ENCODE results near the gene CD44. TPM values are rescaled to one million over a fixed set of nuclear protein-coding genes. Genes with fewer than 3 reads are reported as not detected.

Gene CD44
- total and polyA plus RNA-seq, 9 donors = 8.3 to 330 (median 26.0) TPM

DNA sequence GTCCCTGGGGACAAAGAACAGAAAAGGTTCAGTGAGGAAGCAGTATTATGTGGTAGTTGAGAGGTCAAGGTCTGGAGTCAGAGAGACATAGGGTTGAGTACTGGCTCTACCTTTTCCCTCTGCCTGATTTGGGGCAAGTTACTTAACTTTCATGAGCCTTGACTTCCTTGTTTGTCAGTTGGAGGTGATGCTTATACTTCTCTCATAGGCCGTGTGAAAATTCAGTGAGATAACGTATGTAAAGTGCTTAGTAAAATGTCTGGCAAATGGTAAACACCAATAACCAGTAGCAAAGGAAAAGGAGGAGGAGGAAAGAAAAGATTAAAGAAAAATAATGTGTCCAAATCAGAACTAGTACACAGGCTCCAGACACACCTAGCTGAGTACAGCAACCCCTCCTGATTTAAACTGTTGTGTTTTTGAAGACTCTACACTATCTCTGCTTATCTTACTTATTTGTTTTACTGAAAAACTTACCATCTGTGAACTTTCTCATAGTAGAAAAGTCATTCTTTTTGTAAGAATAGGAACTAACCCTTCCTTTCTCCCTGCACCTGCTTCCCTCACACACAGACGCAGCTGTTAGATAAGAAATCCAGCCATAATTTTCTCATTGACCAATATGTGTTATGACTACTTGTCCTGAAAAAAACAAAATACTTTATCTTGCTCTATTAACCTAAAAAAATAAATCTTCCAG lies 126.9 kb downstream of the CD44 start:
- intact Hi-C loops (cut with DNase I) = no loop called here
- no peaks in the 10 kb centered on the region for H3K4me1 ChIP-seq (ENCODE audit: insufficient read depth)
- WGBS, 3 donors = 15 to 40% (median 33%) methylated on average over 3 of the region's 3 CpGs

DNA sequence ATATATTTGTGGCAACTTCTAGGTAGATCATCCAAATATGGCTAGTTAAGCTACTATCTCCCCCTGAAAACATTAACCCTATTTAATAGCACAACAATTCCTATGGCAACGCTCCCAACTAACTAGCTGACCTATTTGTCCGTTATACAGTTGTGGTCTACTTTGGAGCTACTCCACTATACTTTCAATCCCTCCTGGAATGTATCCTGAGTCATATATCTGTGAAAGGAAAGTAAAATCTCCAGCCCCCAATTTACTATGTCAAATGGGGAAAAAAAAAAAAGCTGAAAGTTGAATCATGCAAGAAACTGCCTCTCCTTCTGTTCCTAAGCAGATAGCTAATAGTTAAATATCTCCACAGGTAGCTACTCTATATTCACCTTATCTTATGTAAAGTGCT lies 128.5 kb downstream of the CD44 start:
- no peaks in the 10 kb centered on the region for H3K36me3 ChIP-seq
- WGBS, 3 donors = 72 to 85% (median 81%) methylated on average over 2 of the region's 2 CpGs
- TF ChIP-seq, protein P1, sequence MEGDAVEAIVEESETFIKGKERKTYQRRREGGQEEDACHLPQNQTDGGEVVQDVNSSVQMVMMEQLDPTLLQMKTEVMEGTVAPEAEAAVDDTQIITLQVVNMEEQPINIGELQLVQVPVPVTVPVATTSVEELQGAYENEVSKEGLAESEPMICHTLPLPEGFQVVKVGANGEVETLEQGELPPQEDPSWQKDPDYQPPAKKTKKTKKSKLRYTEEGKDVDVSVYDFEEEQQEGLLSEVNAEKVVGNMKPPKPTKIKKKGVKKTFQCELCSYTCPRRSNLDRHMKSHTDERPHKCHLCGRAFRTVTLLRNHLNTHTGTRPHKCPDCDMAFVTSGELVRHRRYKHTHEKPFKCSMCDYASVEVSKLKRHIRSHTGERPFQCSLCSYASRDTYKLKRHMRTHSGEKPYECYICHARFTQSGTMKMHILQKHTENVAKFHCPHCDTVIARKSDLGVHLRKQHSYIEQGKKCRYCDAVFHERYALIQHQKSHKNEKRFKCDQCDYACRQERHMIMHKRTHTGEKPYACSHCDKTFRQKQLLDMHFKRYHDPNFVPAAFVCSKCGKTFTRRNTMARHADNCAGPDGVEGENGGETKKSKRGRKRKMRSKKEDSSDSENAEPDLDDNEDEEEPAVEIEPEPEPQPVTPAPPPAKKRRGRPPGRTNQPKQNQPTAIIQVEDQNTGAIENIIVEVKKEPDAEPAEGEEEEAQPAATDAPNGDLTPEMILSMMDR (IDR thresholded peaks at IDR 0.05) = no peak
- TF ChIP-seq EP300 (IDR thresholded peaks at IDR 0.05) (no peak), POLR2A (IDR thresholded peaks at IDR 0.05) (no peak)
- H3K9me3 ChIP-seq = no peaks in the 10 kb centered on the region
- H3K27me3 ChIP-seq = no peaks in the 10 kb centered on the region
- no peak overlapping the region for H3K4me3 ChIP-seq
- no peak for DNase-seq
- no peaks in the 10 kb centered on the region for H3K4me1 ChIP-seq (ENCODE audit: insufficient read depth)
- intact Hi-C loops (cut with DNase I) = no loop called here
- H3K27ac ChIP-seq = no peak overlapping the region

More for the DNA sequence above, 126.9 kb downstream of the CD44 start:
- Histone ChIP-seq H3K36me3 (no peaks in the 10 kb centered on the region), H3K9me3 (no peaks in the 10 kb centered on the region), H3K27ac (no peak overlapping the region), H3K27me3 (no peaks in the 10 kb centered on the region), H3K4me3 (no peak overlapping the region)
- DNase-seq = no peak
- TF ChIP-seq, protein P1 (IDR thresholded peaks at IDR 0.05) = no peak
- TF ChIP-seq EP300 (IDR thresholded peaks at IDR 0.05) = no peak
- no peak for TF ChIP-seq POLR2A (IDR thresholded peaks at IDR 0.05)

DNA sequence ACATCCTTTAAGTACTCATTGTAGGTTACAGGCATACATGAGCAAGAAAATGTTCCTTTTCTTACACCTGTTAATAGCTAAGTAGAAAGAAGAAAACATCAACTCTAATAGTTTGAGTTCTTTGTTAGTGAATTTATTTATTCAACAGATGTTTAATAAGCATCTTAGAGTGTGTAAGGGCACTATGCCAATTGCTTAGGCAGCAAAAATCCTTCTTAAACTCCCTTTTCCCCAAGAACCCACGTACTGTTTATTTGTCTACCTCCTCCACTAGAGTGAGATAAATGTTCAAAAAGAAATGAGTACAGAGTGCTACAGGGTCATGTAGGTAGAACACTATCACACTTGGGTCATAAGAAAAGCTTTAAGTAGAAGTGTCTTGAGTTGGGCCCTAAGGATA lies 131.4 kb downstream of the CD44 start:
- intact Hi-C loops (cut with DNase I) = loop anchor here in 1 of 4 donors (10.0 kb wide), 1 partner anchor 56 kb away; no protein-coding TSS in a partner anchor
- no peak overlapping the region for H3K4me3 ChIP-seq
- no peaks in the 10 kb centered on the region for H3K36me3 ChIP-seq
- H3K27ac ChIP-seq = no peak overlapping the region
- H3K9me3 ChIP-seq = no peaks in the 10 kb centered on the region
- no peak for DNase-seq
- H3K27me3 ChIP-seq = no peaks in the 10 kb centered on the region
- WGBS, 3 donors = 15 to 34% (median 28%) methylated on average over 1 of the region's 1 CpG
- H3K4me1 ChIP-seq (ENCODE audit: insufficient read depth) = no peaks in the 10 kb centered on the region
- TF ChIP-seq POLR2A (IDR thresholded peaks at IDR 0.05) (no peak), EP300 (IDR thresholded peaks at IDR 0.05) (no peak)
- TF ChIP-seq, protein P1 (IDR thresholded peaks at IDR 0.05) = no peak

DNA sequence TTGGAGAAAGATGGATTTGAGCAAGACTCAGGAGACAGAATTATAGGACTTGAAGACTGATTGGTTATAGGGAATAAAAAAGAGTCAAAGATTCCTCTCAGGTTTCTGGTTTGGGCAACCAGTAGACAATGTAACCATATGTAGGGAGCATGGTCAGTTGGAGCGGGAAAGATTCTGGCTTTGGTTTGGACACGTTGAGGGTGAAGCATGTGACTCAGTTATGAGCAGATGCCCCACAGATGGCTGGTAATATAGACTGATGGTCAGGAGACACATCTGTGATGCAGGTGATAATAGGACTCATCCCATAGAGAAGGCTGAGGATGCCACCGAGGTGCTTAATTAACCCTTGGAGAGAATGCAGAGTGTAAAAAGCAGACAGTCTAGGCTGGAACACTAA lies 132.1 kb downstream of the CD44 start:
- Histone ChIP-seq H3K4me1 (ENCODE audit: insufficient read depth) (no peaks in the 10 kb centered on the region), H3K36me3 (no peaks in the 10 kb centered on the region), H3K9me3 (no peaks in the 10 kb centered on the region), H3K27ac (no peak overlapping the region), H3K27me3 (no peaks in the 10 kb centered on the region), H3K4me3 (no peak overlapping the region)
- 87 to 93% (median 93%) methylated on average over 3 of the region's 3 CpGs for WGBS, 3 donors
- intact Hi-C loops (cut with DNase I) = loop anchor here in 1 of 4 donors (10.0 kb wide), 1 partner anchor 56 kb away; no protein-coding TSS in a partner anchor
- no peak for DNase-seq
- TF ChIP-seq POLR2A (IDR thresholded peaks at IDR 0.05) (no peak), EP300 (IDR thresholded peaks at IDR 0.05) (no peak)
- TF ChIP-seq, protein P1 (IDR thresholded peaks at IDR 0.05) = no peak

Measured in ovary (tissue), 9 donors.